GM19351 (cell line): ENCODE data around the gene DBX2.
"Not testable (repeated sequence)": the region's sequence is repeated elsewhere in the genome, so short reads cannot be mapped to it uniquely, and the experiment has no call there.

Experiments
- ATAC-seq: cut with Tn5 transposase; IDR thresholded peaks from one replicate; pipeline ENCODE4 v1.9.1; 2021; ENCODE audit warnings: mild to moderate bottlenecking, moderate library complexity; ENCODE audit not compliant: unreplicated experiment

Gene DBX2

GRCh38 chr12:45050751-45051571 lies at the start of gene DBX2:
DBX2 (minus strand) TSS chr12:45051099; CDS start chr12:45050927, 172 bp downstream.
- no peak for ATAC-seq

GRCh38 chr12:45098766-45099165 lies 47.9 kb upstream of the DBX2 start:
- ATAC-seq, result no peak

GRCh38 chr12:45095417-45095816 lies 44.5 kb upstream of the DBX2 start:
- ATAC-seq, result not testable (repeated sequence)

- ATAC-seq, result no peak
Measured at GRCh38 chr12:45093051-45093450, 42.2 kb upstream of the DBX2 start.

- no peak for ATAC-seq
Measured at GRCh38 chr12:45089411-45090075, 38.6 kb upstream of the DBX2 start.

GRCh38 chr12:45088608-45089007 lies 37.7 kb upstream of the DBX2 start:
- no peak for ATAC-seq

- ATAC-seq, result not testable (repeated sequence)
Measured at GRCh38 chr12:45084248-45084647, 33.3 kb upstream of the DBX2 start.

GRCh38 chr12:45077251-45077650 lies 26.4 kb upstream of the DBX2 start:
- ATAC-seq, result no peak

GRCh38 chr12:45076417-45077026 lies 25.6 kb upstream of the DBX2 start:
- ATAC-seq, result no peak

GRCh38 chr12:45075587-45076282 lies 24.8 kb upstream of the DBX2 start:
- no peak for ATAC-seq

GRCh38 chr12:45065125-45065626 lies 14.3 kb upstream of the DBX2 start:
- no peak for ATAC-seq

- ATAC-seq, result no peak
Measured at GRCh38 chr12:45060976-45061375, 10.1 kb upstream of the DBX2 start.

- ATAC-seq, result no peak
Measured at GRCh38 chr12:45051572-45052125, 750 bp upstream of the DBX2 start.

- no peak for ATAC-seq
Measured at GRCh38 chr12:45049912-45050750, 768 bp downstream of the DBX2 start.

GRCh38 chr12:45042599-45042998 lies 8.3 kb downstream of the DBX2 start:
- no peak for ATAC-seq

- ATAC-seq, result no peak
Measured at GRCh38 chr12:45040977-45041376, 9.9 kb downstream of the DBX2 start.

- ATAC-seq, result no peak
Measured at GRCh38 chr12:45039757-45040156, 11.1 kb downstream of the DBX2 start.

- ATAC-seq, result no peak
Measured at GRCh38 chr12:45034861-45035265, 16.0 kb downstream of the DBX2 start.

GRCh38 chr12:45017916-45018315 lies 33.0 kb downstream of the DBX2 start:
- ATAC-seq, result no peak

GRCh38 chr12:45014396-45014795 lies 36.5 kb downstream of the DBX2 start:
- no peak for ATAC-seq
